Neural cell (in vitro differentiated cells): ENCODE results near the gene SSTR4. TPM values are rescaled to one million over a fixed set of nuclear protein-coding genes. Genes with fewer than 3 reads are reported as not detected.

Experiments
- H2AFZ ChIP-seq: fragments of 200-600, 300-800 bp; sonication (generic), shearing (Covaris generic); 2 replicates; pipeline ENCODE4 v1.6.0; 2014; ENCODE audit warnings: low read depth, mild to moderate bottlenecking, antibody characterized with exemption, low read length, moderate library complexity
- H3F3A ChIP-seq: fragments of 200-600 bp; shearing (Covaris generic); 2 replicates; pipeline ENCODE4 v1.6.1; 2016; ENCODE audit warnings: mild to moderate bottlenecking, moderate library complexity, mixed read lengths, antibody characterized with exemption, low read length; ENCODE audit not compliant: insufficient read depth, poor library complexity, severe bottlenecking
- H3K27ac ChIP-seq: fragments of 200-600, 300-800 bp; sonication (generic), shearing (Covaris generic); 2 replicates; pipeline ENCODE4 v1.5.1; 2014; ENCODE audit warnings: mild to moderate bottlenecking, low read length, moderate library complexity
- H3K27me3 ChIP-seq: fragments of 300-800, 200-600 bp; sonication (generic), shearing (Covaris generic); 2 replicates; pipeline ENCODE4 v1.6.0; 2014; ENCODE audit warnings: mild to moderate bottlenecking, low read depth, low read length, moderate library complexity; ENCODE audit not compliant: insufficient read depth
- H3K36me3 ChIP-seq: fragments of 300-800, 200-600 bp; sonication (generic), shearing (Covaris generic); 2 replicates; pipeline ENCODE4 v1.5.1; 2014; ENCODE audit warnings: mild to moderate bottlenecking, antibody characterized with exemption, low read length, moderate library complexity; ENCODE audit not compliant: insufficient read depth
- H3K4me2 ChIP-seq: fragments of 300-800, 200-600 bp; sonication (generic), shearing (Covaris generic); 2 replicates; pipeline ENCODE4 v1.6.0; 2014; ENCODE audit warnings: mild to moderate bottlenecking, low read length
- H3K4me3 ChIP-seq: fragments of 300-800, 200-600 bp; sonication (generic), shearing (Covaris generic); 2 replicates; pipeline ENCODE4 v1.5.1; 2014; ENCODE audit warnings: mild to moderate bottlenecking, low read length, moderate library complexity
- H3K79me2 ChIP-seq: fragments of 200-600 bp; shearing (Covaris generic); replicated peaks from 2 replicates; pipeline ENCODE4 v1.6.0; 2014; ENCODE audit warnings: mild to moderate bottlenecking, low read length, moderate library complexity; ENCODE audit not compliant: insufficient read depth
- H3K9ac ChIP-seq: fragments of 300-800, 200-600 bp; sonication (generic), shearing (Covaris generic); 2 replicates; pipeline ENCODE4 v1.6.1; 2016; ENCODE audit warnings: mild to moderate bottlenecking, low read length, mixed read lengths
- H3K9me2 ChIP-seq: fragments of 200-600 bp; shearing (Covaris generic); 2 replicates; pipeline ENCODE4 v1.6.1; 2016; ENCODE audit warnings: mild to moderate bottlenecking, low read length, mixed read lengths; ENCODE audit not compliant: insufficient read depth
- H3K9me3 ChIP-seq: fragments of 200-600, 300-800 bp; sonication (generic), shearing (Covaris generic); 2 replicates; pipeline ENCODE4 v1.6.1; 2016; ENCODE audit warnings: mild to moderate bottlenecking, mixed run types, low read length, moderate library complexity, mixed read lengths
- H4K20me1 ChIP-seq: fragments of 200-600 bp; shearing (Covaris generic); 2 replicates; pipeline ENCODE4 v1.6.1; 2016; ENCODE audit warnings: mild to moderate bottlenecking, mixed run types; ENCODE audit not compliant: insufficient read depth
- CTCF ChIP-seq: fragments of 450-650 bp; IDR thresholded peaks from 2 replicates; pipeline ENCODE4 v1.5.1; 2014; ENCODE audit warnings: antibody characterized with exemption, mild to moderate bottlenecking, moderate library complexity; ENCODE audit not compliant: poor library complexity, severe bottlenecking
- EP300 ChIP-seq: fragments of 450-650 bp; conservative IDR thresholded peaks from 2 replicates; pipeline ENCODE4 v1.6.1; 2014; ENCODE audit warnings: antibody characterized with exemption, mild to moderate bottlenecking, moderate library complexity; ENCODE audit not compliant: poor library complexity, severe bottlenecking
- EZH2 ChIP-seq: fragments of 200-600, 300-800 bp; shearing (Covaris generic), sonication (generic); IDR thresholded peaks from 2 replicates; pipeline ENCODE4 v1.6.1; 2014; ENCODE audit warnings: antibody characterized with exemption, low read length, borderline replicate concordance, mild to moderate bottlenecking; ENCODE audit not compliant: insufficient read depth, poor library complexity, severe bottlenecking
- MXI1 ChIP-seq: fragments of 450-650 bp; conservative IDR thresholded peaks from 2 replicates; pipeline ENCODE4 v1.6.1; 2014; ENCODE audit warnings: antibody characterized with exemption, mild to moderate bottlenecking; ENCODE audit not compliant: poor library complexity, severe bottlenecking
- POLR2AphosphoS5 ChIP-seq: IDR thresholded peaks from 2 replicates; pipeline ENCODE4 v1.6.1; 2012
- RAD21 ChIP-seq: fragments of 450-650 bp; conservative IDR thresholded peaks from 2 replicates; pipeline ENCODE4 v1.6.1; 2014; ENCODE audit warnings: antibody characterized with exemption, mild to moderate bottlenecking, moderate library complexity
- REST ChIP-seq: IDR thresholded peaks from 2 replicates; pipeline ENCODE4 v1.6.1; 2012; ENCODE audit warnings: borderline replicate concordance
- SMC3 ChIP-seq: fragments of 450-650 bp; conservative IDR thresholded peaks from 2 replicates; pipeline ENCODE4 v1.6.1; 2014; ENCODE audit warnings: antibody characterized with exemption, mild to moderate bottlenecking, moderate library complexity; ENCODE audit not compliant: poor library complexity
- TAF1 ChIP-seq: IDR thresholded peaks from 2 replicates; pipeline ENCODE4 v1.6.1; 2012; ENCODE audit warnings: low read depth
- polyA plus RNA-seq: library from polyadenylated mRNA; depleted of rRNA; stranded (reverse); fragments of >200 nt; gene quantifications from 2 replicates; pipeline ENCODE4 v1.2.3, GENCODE V29; 2014

The SSTR4 gene
- polyA plus RNA-seq, 1 donor from 2014 or later: not detected

- no peak overlapping the region for H3K4me3 ChIP-seq
- no peaks in the 10 kb centered on the region for H3K79me2 ChIP-seq
- no peak overlapping the region for H2AFZ ChIP-seq
- no peak for TF ChIP-seq MXI1
- no peak for TF ChIP-seq POLR2AphosphoS5
- TF ChIP-seq EZH2: no peak
- TF ChIP-seq TAF1: no peak
- no peak for TF ChIP-seq CTCF
- no peak for TF ChIP-seq EP300
- TF ChIP-seq SMC3: no peak
- TF ChIP-seq RAD21: no peak
- TF ChIP-seq REST: no peak
- H3K9me3 ChIP-seq: no peaks in the 10 kb centered on the region
- no peak overlapping the region for H3K4me2 ChIP-seq
- no peak overlapping the region for H3K9ac ChIP-seq
- H3F3A ChIP-seq: no peaks in the 10 kb centered on the region
- H3K36me3 ChIP-seq: no peaks in the 10 kb centered on the region
- H4K20me1 ChIP-seq: no peaks in the 10 kb centered on the region
- no peaks in the 10 kb centered on the region for H3K27me3 ChIP-seq
- no peak overlapping the region for H3K27ac ChIP-seq
- H3K9me2 ChIP-seq: no peaks in the 10 kb centered on the region
These were observed 44.8 kb downstream of the SSTR4 start for GRCh38 chr20:23079926-23080325.

- H3K9me3 ChIP-seq: no peaks in the 10 kb centered on the region
- H3K27me3 ChIP-seq: no peaks in the 10 kb centered on the region
- no peak overlapping the region for H2AFZ ChIP-seq
- H3K36me3 ChIP-seq: no peaks in the 10 kb centered on the region
- H3K27ac ChIP-seq: no peak overlapping the region
- H4K20me1 ChIP-seq: no peaks in the 10 kb centered on the region
- H3K79me2 ChIP-seq: no peaks in the 10 kb centered on the region
- H3K4me2 ChIP-seq: no peak overlapping the region
- no peak overlapping the region for H3K9ac ChIP-seq
- no peak for TF ChIP-seq MXI1
- no peaks in the 10 kb centered on the region for H3K9me2 ChIP-seq
- no peaks in the 10 kb centered on the region for H3F3A ChIP-seq
- H3K4me3 ChIP-seq: no peak overlapping the region
These were observed 45.4 kb downstream of the SSTR4 start for GRCh38 chr20:23080521-23080920.

DNA sequence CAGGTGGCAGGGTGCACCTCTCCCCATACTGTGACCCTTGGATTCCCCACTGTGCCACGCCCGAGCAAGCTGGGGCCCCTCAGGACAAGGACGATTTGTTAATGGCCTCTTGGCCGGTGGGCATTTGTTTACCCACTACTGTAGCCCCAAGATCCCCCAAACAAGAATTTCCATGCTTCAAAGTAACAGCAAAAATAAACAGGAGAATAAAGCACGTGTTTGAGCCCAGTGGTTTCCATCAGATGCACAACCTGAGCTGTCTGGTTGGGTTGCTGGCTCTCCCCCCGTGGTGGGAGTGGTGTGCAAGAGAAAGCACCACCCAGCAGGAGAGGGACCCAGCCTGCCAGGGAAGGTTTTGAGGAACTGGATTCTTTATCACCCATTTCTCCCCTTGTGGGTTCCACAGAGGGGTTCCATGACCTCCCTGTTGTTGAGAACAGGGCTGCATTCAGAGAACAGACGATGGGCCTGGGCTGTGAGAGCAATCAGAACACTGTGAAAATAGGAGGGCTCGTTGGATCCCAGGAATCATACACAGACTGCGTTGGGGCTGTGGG lies 46.2 kb downstream of the SSTR4 start:
- TF ChIP-seq CTCF (no peak), SMC3 (no peak), TAF1 (no peak), EZH2 (no peak), RAD21 (no peak), POLR2AphosphoS5 (no peak), MXI1 (no peak)
- H2AFZ ChIP-seq: no peak overlapping the region
- H3K9ac ChIP-seq: no peak overlapping the region
- H3K9me2 ChIP-seq: no peaks in the 10 kb centered on the region
- no peak overlapping the region for H3K4me3 ChIP-seq
- H3F3A ChIP-seq: no peaks in the 10 kb centered on the region
- H3K4me2 ChIP-seq: no peak overlapping the region
- no peaks in the 10 kb centered on the region for H3K27me3 ChIP-seq
- no peaks in the 10 kb centered on the region for H4K20me1 ChIP-seq
- H3K9me3 ChIP-seq: no peaks in the 10 kb centered on the region
- no peak overlapping the region for H3K27ac ChIP-seq
- no peaks in the 10 kb centered on the region for H3K36me3 ChIP-seq
- no peaks in the 10 kb centered on the region for H3K79me2 ChIP-seq
